ENCODE measurements around the gene TEX26.
"Not testable (repeated sequence)": the region's sequence is repeated elsewhere in the genome, so short reads cannot be mapped to it uniquely, and the experiment has no call there.

Gene TEX26

GRCh38 chr13:30918662-30919405, 13.6 kb upstream of the TEX26 start:
- DNase-seq, result no peak

GRCh38 chr13:30920162-30920909, 12.1 kb upstream of the TEX26 start:
- DNase-seq, result no peak

GRCh38 chr13:30923418-30923817, 9.0 kb upstream of the TEX26 start:
- DNase-seq, result no peak

- no peak for DNase-seq
Observed at GRCh38 chr13:30924721-30925120, 7.7 kb upstream of the TEX26 start.

- DNase-seq, result no peak
Observed at GRCh38 chr13:30925429-30925828, 7.0 kb upstream of the TEX26 start.

- no peak for DNase-seq
Observed at GRCh38 chr13:30926781-30927180, 5.7 kb upstream of the TEX26 start.

- not testable (repeated sequence) for DNase-seq
Observed at GRCh38 chr13:30927188-30927587, 5.3 kb upstream of the TEX26 start.

- no peak for DNase-seq
Observed at GRCh38 chr13:30927595-30927994, 4.9 kb upstream of the TEX26 start.

GRCh38 chr13:30928978-30929377, 3.5 kb upstream of the TEX26 start:
- DNase-seq, result no peak

GRCh38 chr13:30933354-30933670, 856 bp downstream of the TEX26 start:
- no peak for DNase-seq

- no peak for DNase-seq
Observed at GRCh38 chr13:30934381-30934780, 1.9 kb downstream of the TEX26 start.

GRCh38 chr13:30934803-30935202, 2.3 kb downstream of the TEX26 start:
- no peak for DNase-seq

- no peak for DNase-seq
Observed at GRCh38 chr13:30936971-30937370, 4.5 kb downstream of the TEX26 start.

GRCh38 chr13:30943881-30944280, 11.4 kb downstream of the TEX26 start:
- no peak for DNase-seq

- no peak for DNase-seq
Observed at GRCh38 chr13:30957258-30957943, 24.9 kb downstream of the TEX26 start.

- no peak for DNase-seq
Observed at GRCh38 chr13:30959678-30960077, 27.2 kb downstream of the TEX26 start.

GRCh38 chr13:30963791-30964190, 31.3 kb downstream of the TEX26 start:
- DNase-seq, result peak; percentile 23

- no peak for DNase-seq
Observed at GRCh38 chr13:30965380-30965779, 32.9 kb downstream of the TEX26 start.

GRCh38 chr13:30966101-30966500, 33.6 kb downstream of the TEX26 start:
- peak; percentile 54 for DNase-seq

GRCh38 chr13:30968846-30969245, 36.4 kb downstream of the TEX26 start:
- DNase-seq, result peak; percentile 51

- no peak for DNase-seq
Observed at GRCh38 chr13:30971575-30971974, 39.1 kb downstream of the TEX26 start.

- peak; percentile 72 for DNase-seq
Observed at GRCh38 chr13:30972888-30973377, 40.5 kb downstream of the TEX26 start.

GRCh38 chr13:30974350-30974749, 41.9 kb downstream of the TEX26 start:
- no peak for DNase-seq

- DNase-seq, result no peak
Observed at GRCh38 chr13:30976025-30976424, 43.6 kb downstream of the TEX26 start.

All from fibroblast of skin of scalp (primary cell).